KMS-11 (cell line): Measurements from ENCODE around the gene RPS15A.

ENCODE experiments used
- H2AFZ ChIP-seq: fragments of 200-600 bp; sonication (generic); 2 replicates; pipeline ENCODE4 v1.6.1; 2016; ENCODE audit warnings: antibody characterized with exemption, mixed run types, low read depth
- H3K27ac ChIP-seq: fragments of 200-600 bp; sonication (generic); 2 replicates; pipeline ENCODE4 v1.6.1; 2016; ENCODE audit warnings: mild to moderate bottlenecking, mixed run types
- H3K27me3 ChIP-seq: fragments of 200-600 bp; sonication (generic); 2 replicates; pipeline ENCODE4 v1.6.1; 2017; ENCODE audit warnings: mild to moderate bottlenecking, low read depth, mixed run types, moderate library complexity; ENCODE audit not compliant: insufficient read depth
- H3K36me3 ChIP-seq: fragments of 200-600 bp; sonication (generic); 2 replicates; pipeline ENCODE4 v1.6.1; 2017; ENCODE audit warnings: mild to moderate bottlenecking, mixed run types; ENCODE audit not compliant: insufficient read depth
- H3K4me1 ChIP-seq: fragments of 200-600 bp; sonication (generic); 2 replicates; pipeline ENCODE4 v1.6.1; 2016; ENCODE audit warnings: mild to moderate bottlenecking, low read depth, mixed run types; ENCODE audit not compliant: poor library complexity, severe bottlenecking
- H3K4me2 ChIP-seq: fragments of 200-600 bp; sonication (generic); 2 replicates; pipeline ENCODE4 v1.7.0; 2016; ENCODE audit warnings: mild to moderate bottlenecking, mixed run types
- H3K4me3 ChIP-seq: fragments of 200-600 bp; sonication (generic); IDR thresholded peaks from 2 replicates; pipeline ENCODE4 v1.6.1; 2017; ENCODE audit warnings: low read depth, low read length, mixed read lengths; ENCODE audit not compliant: insufficient read depth
- H3K79me2 ChIP-seq: fragments of 200-600 bp; sonication (generic); 2 replicates; pipeline ENCODE4 v1.6.1; 2016; ENCODE audit warnings: low read depth, mixed run types; ENCODE audit not compliant: insufficient read depth
- H3K9ac ChIP-seq: fragments of 200-600 bp; sonication (generic); 2 replicates; pipeline ENCODE4 v1.6.1; 2016; ENCODE audit warnings: mild to moderate bottlenecking, mixed run types
- H4K20me1 ChIP-seq: fragments of 200-600 bp; sonication (generic); 2 replicates; pipeline ENCODE4 v1.6.1; 2016; ENCODE audit warnings: mild to moderate bottlenecking, mixed run types; ENCODE audit not compliant: insufficient read depth
- TF ChIP-seq, protein P1 (sequence below): fragments of 200-600 bp; sonication (generic); conservative IDR thresholded peaks from 2 replicates; pipeline ENCODE4 v1.6.1; 2017; ENCODE audit warnings: low read depth, mild to moderate bottlenecking, antibody characterized with exemption, low read length, moderate library complexity, mixed read lengths

The RPS15A gene

DNA sequence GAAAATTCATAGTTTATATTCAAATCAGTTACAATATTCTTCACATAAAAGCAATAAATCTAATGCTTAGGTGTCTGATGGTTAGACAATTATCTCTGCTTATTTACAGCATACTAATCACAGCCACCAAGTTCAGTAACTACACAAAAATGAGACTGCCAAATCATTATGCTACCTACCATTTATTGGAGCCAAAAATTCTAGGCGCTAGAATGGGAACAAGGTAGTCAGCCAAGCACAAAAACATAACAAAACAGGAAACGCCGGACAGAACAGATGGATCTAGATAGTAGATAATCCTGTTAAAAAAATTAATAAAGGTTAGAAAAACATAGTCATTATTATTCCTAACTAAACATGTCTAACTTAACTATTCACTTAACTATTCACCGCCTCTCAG lies 7.6 kb upstream of the RPS15A start:
- Histone ChIP-seq H4K20me1 (0 out of 2 replicates have a peak, but pooled peaks cover 3% of the 10 kb centered on the region), H3K4me2 (no peak overlapping the region), H3K27me3 (no peaks in the 10 kb centered on the region), H3K79me2 (peaks cover 34% of the 10 kb centered on the region), H3K9ac (no peak overlapping the region), H2AFZ (no peak overlapping the region), H3K4me1 (peaks cover 20% of the 10 kb centered on the region), H3K4me3 (no peak overlapping the region), H3K36me3 (no peaks in the 10 kb centered on the region; the same call in 1 of the 2 replicates), H3K27ac (no peak overlapping the region)
- TF ChIP-seq, protein P1, sequence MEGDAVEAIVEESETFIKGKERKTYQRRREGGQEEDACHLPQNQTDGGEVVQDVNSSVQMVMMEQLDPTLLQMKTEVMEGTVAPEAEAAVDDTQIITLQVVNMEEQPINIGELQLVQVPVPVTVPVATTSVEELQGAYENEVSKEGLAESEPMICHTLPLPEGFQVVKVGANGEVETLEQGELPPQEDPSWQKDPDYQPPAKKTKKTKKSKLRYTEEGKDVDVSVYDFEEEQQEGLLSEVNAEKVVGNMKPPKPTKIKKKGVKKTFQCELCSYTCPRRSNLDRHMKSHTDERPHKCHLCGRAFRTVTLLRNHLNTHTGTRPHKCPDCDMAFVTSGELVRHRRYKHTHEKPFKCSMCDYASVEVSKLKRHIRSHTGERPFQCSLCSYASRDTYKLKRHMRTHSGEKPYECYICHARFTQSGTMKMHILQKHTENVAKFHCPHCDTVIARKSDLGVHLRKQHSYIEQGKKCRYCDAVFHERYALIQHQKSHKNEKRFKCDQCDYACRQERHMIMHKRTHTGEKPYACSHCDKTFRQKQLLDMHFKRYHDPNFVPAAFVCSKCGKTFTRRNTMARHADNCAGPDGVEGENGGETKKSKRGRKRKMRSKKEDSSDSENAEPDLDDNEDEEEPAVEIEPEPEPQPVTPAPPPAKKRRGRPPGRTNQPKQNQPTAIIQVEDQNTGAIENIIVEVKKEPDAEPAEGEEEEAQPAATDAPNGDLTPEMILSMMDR, result no peak

DNA sequence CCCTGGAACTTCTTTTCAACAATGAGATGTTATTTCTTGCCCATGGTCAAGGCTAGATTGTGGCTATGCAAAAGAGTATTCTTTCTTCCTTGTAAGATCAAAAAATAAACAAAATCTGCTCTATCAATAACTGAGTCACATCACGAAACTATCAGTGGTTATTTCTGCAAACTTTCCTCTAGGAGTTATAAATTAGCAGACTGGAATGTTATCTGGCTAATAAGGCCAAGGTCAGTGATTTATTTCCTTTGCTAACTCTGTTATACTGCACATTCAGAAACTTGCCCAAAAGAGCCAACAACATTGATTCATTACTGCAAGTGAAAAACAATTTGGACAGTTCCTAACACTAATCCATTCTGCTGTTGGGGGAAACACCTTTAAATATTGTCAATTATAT lies 6.2 kb upstream of the RPS15A start:
- no peak overlapping the region for H3K4me2 ChIP-seq
- H4K20me1 ChIP-seq, result 0 out of 2 replicates have a peak, but pooled peaks cover 3% of the 10 kb centered on the region
- H3K4me1 ChIP-seq, result peaks cover 20% of the 10 kb centered on the region
- H3K4me3 ChIP-seq, result no peak overlapping the region
- H3K27ac ChIP-seq, result no peak overlapping the region
- H3K27me3 ChIP-seq, result no peaks in the 10 kb centered on the region
- H2AFZ ChIP-seq, result no peak overlapping the region
- TF ChIP-seq, protein P1, result no peak
- H3K9ac ChIP-seq, result no peak overlapping the region
- peaks cover 34% of the 10 kb centered on the region for H3K79me2 ChIP-seq
- H3K36me3 ChIP-seq, result no peaks in the 10 kb centered on the region; the same call in 1 of the 2 replicates

DNA sequence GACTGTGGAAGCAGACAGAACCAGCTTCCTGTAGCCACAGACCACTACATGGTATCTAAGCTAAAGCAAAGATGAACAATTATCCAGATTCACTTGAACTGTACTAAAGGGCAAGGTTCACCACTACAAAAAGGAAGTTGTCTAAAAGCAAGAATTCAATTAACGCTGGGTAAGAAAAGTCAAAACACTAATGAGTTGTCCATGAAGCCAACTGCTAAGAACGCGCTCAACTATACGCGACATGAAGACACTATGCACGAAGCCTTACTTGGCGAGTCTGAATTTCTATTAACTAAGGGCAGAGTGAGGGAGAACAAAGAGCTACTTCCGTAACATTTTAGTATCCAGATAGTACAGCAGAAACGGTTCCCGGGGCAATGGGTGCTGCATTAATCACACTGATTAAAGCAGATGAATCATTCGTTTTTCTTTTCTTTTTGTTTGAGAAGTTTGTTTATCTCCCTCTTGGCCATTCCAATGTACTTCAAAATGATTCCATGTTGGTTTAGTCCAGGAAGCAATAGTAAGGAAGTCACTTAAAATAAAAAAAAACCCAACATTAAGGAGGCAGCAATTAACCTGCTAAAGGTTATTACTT lies 2.8 kb upstream of the RPS15A start:
- Histone ChIP-seq H3K27ac (no peak overlapping the region), H3K4me3 (no peak overlapping the region), H3K79me2 (peaks cover 26% of the 10 kb centered on the region), H2AFZ (no peak overlapping the region), H3K4me1 (peaks cover 12% of the 10 kb centered on the region), H3K4me2 (no peak overlapping the region), H3K36me3 (peaks cover 4% of the 10 kb centered on the region; the same call in 1 of the 2 replicates), H4K20me1 (peaks cover 10% of the 10 kb centered on the region), H3K9ac (no peak overlapping the region), H3K27me3 (no peaks in the 10 kb centered on the region)
- TF ChIP-seq, protein P1, result no peak

GRCh38 chr16:18789515-18789849 lies 652 bp downstream of the RPS15A start:
- Histone ChIP-seq H3K36me3 (peaks cover 32% of the 10 kb centered on the region; the same call in 1 of the 2 replicates), H3K4me1 (peaks cover 41% of the 10 kb centered on the region), H3K27me3 (no peaks in the 10 kb centered on the region), H4K20me1 (peaks cover 44% of the 10 kb centered on the region), H3K4me2 (peak overlapping the region; percentile 66), H3K27ac (peak overlapping the region; percentile 73), H2AFZ (no peak overlapping the region), H3K4me3 (no peak overlapping the region), H3K9ac (peak overlapping the region; percentile 98), H3K79me2 (peaks cover 57% of the 10 kb centered on the region)
- TF ChIP-seq, protein P1, result no peak
